IMR-90 (cell line): ENCODE measurements around the gene SF3B3. TPM values are rescaled to one million over a fixed set of nuclear protein-coding genes. Genes with fewer than 3 reads are reported as not detected.

ENCODE experiments used
- ATAC-seq: fragments of 200-7000 bp; cut with Tn5 transposase; 2 replicates; pipeline ENCODE4 v1.9.1; 2020; ENCODE audit warnings: low read depth, mild to moderate bottlenecking, moderate library complexity
- BruUV-seq: library from RNA; stranded (reverse); fragments of 400-500 nt; replicated peaks from 2 replicates; lab custom pipeline; 2021; lab: Mats Ljungman, UMichigan
- CTCF ChIA-PET: fragments of 300-600 bp; formaldehyde crosslinking; extraction: SDS; loops from one replicate; lab custom pipeline; 2021; ENCODE audit warnings: antibody characterized with exemption; lab: Yijun Ruan, JAX
- POLR2A ChIA-PET: fragments of 300-600 bp; sonication (Branson Sonifier 250); formaldehyde crosslinking; loops from one replicate; lab custom pipeline; 2022; ENCODE audit warnings: antibody characterized with exemption; ENCODE audit not compliant: unreplicated experiment; lab: Charles Lee
- DNase-seq: peaks from one replicate; pipeline ENCODE4 v3.0.0; 2013
- H2AFZ ChIP-seq: replicated peaks from 2 replicates; pipeline ENCODE3; 2013; ENCODE audit warnings: low read length, mild to moderate bottlenecking; ENCODE audit not compliant: poor library complexity
- H2AK5ac ChIP-seq: 2 replicates; pipeline ENCODE4 v1.6.1; 2013; ENCODE audit warnings: low read depth, low read length, inconsistent platforms
- H2AK9ac ChIP-seq: replicated peaks from 2 replicates; pipeline ENCODE3; 2013; ENCODE audit warnings: mild to moderate bottlenecking, low read depth, low read length, moderate library complexity; ENCODE audit not compliant: poor library complexity
- H2BK120ac ChIP-seq: 2 replicates; pipeline ENCODE4 v1.6.1; 2013; ENCODE audit warnings: low read depth, low read length, inconsistent platforms
- H2BK15ac ChIP-seq: 3 replicates; pipeline ENCODE4 v1.6.1; 2013; ENCODE audit warnings: low read depth, low read length, inconsistent platforms
- H2BK20ac ChIP-seq: 2 replicates; pipeline ENCODE4 v1.6.1; 2013; ENCODE audit warnings: low read depth, mild to moderate bottlenecking, inconsistent platforms, low read length, moderate library complexity
- H2BK5ac ChIP-seq: 2 replicates; pipeline ENCODE4 v1.6.1; 2013; ENCODE audit warnings: mild to moderate bottlenecking, low read depth, low read length, inconsistent platforms; ENCODE audit not compliant: poor library complexity, severe bottlenecking
- H3K14ac ChIP-seq: replicated peaks from 2 replicates; pipeline ENCODE4 v1.6.1; 2013; ENCODE audit warnings: low read depth, low read length, inconsistent platforms
- H3K18ac ChIP-seq: 2 replicates; pipeline ENCODE4 v1.6.1; 2013; ENCODE audit warnings: low read depth, low read length, control low read depth
- H3K23ac ChIP-seq: 2 replicates; pipeline ENCODE4 v1.6.1; 2013; ENCODE audit warnings: low read depth, low read length, inconsistent platforms
- H3K27ac ChIP-seq: 2 replicates; pipeline ENCODE4 v1.5.1; 2013; ENCODE audit warnings: mild to moderate bottlenecking, control low read depth, low read length; ENCODE audit not compliant: insufficient read depth
- H3K27me3 ChIP-seq: 2 replicates; pipeline ENCODE4 v1.6.1; 2013; ENCODE audit warnings: low read length; ENCODE audit not compliant: control insufficient read depth, insufficient read depth
- H3K36me3 ChIP-seq: 2 replicates; pipeline ENCODE4 v1.6.1; 2013; ENCODE audit warnings: low read length, mixed read lengths; ENCODE audit not compliant: control insufficient read depth, insufficient read depth
- H3K4ac ChIP-seq: 2 replicates; pipeline ENCODE4 v1.6.1; 2013; ENCODE audit warnings: low read depth, low read length, inconsistent platforms
- H3K4me1 ChIP-seq: 2 replicates; pipeline ENCODE4 v1.6.1; 2013; ENCODE audit warnings: low read length, mixed read lengths; ENCODE audit not compliant: control insufficient read depth, insufficient read depth
- H3K4me2 ChIP-seq: 2 replicates; pipeline ENCODE4 v1.6.1; 2013; ENCODE audit warnings: low read depth, mild to moderate bottlenecking, control low read depth, low read length, moderate library complexity
- H3K4me3 ChIP-seq: 2 replicates; pipeline ENCODE4 v1.5.1; 2013; ENCODE audit warnings: low read depth, mild to moderate bottlenecking, control low read depth, low read length, moderate library complexity; ENCODE audit not compliant: insufficient read depth
- H3K56ac ChIP-seq: 2 replicates; pipeline ENCODE4 v1.6.1; 2013; ENCODE audit warnings: low read length, inconsistent platforms; ENCODE audit not compliant: insufficient read depth; ENCODE audit errors: extremely low read depth
- H3K79me1 ChIP-seq, 2 experiments: 2 replicates each; pipeline ENCODE4 v1.6.1; 2013; ENCODE audit warnings: low read length in 2 of 2, inconsistent platforms in 1 of 2, low read depth in 1 of 2
- H3K9ac ChIP-seq: 2 replicates; pipeline ENCODE4 v1.6.1; 2013; ENCODE audit warnings: low read depth, low read length, control low read depth
- H3K9me1 ChIP-seq: 2 replicates; pipeline ENCODE4 v1.6.1; 2013; ENCODE audit warnings: low read length, inconsistent platforms; ENCODE audit not compliant: insufficient read depth
- H3K9me3 ChIP-seq: 2 replicates; pipeline ENCODE4 v1.6.1; 2013; ENCODE audit warnings: low read length; ENCODE audit not compliant: control insufficient read depth, insufficient read depth
- H4K20me1 ChIP-seq: 2 replicates; pipeline ENCODE4 v1.6.1; 2013; ENCODE audit warnings: low read length, inconsistent platforms; ENCODE audit not compliant: insufficient read depth
- H4K5ac ChIP-seq: 2 replicates; pipeline ENCODE4 v1.6.1; 2013; ENCODE audit warnings: mild to moderate bottlenecking, low read depth, low read length, control low read depth
- H4K8ac ChIP-seq, 2 experiments: 2 replicates each; pipeline ENCODE4 v1.6.1; 2013; ENCODE audit warnings: low read depth in 2 of 2, low read length in 2 of 2, control low read depth in 1 of 2, inconsistent platforms in 1 of 2
- H4K91ac ChIP-seq: 2 replicates; pipeline ENCODE4 v1.6.1; 2013; ENCODE audit warnings: low read depth, low read length, inconsistent platforms; ENCODE audit not compliant: insufficient read depth
- BHLHE40 ChIP-seq: fragments of 150-350 bp; IDR thresholded peaks from 2 replicates; pipeline ENCODE4 v1.6.1; 2016; ENCODE audit warnings: mild to moderate bottlenecking, low read depth, low read length
- CEBPB ChIP-seq: IDR thresholded peaks from 2 replicates; pipeline ENCODE4 v1.6.1; 2012; ENCODE audit warnings: low read depth, low read length, improper control_type of control experiment
- CHD1 ChIP-seq: IDR thresholded peaks from 2 replicates; pipeline ENCODE4 v1.6.1; 2012; ENCODE audit warnings: low read depth, low read length, improper control_type of control experiment
- FOS ChIP-seq: fragments of 150-350 bp; IDR thresholded peaks from 2 replicates; pipeline ENCODE4 v1.6.1; 2016; ENCODE audit warnings: low read depth, low read length
- MAFK ChIP-seq: IDR thresholded peaks from 2 replicates; pipeline ENCODE4 v1.6.1; 2012; ENCODE audit warnings: low read depth, low read length, improper control_type of control experiment
- MAZ ChIP-seq: IDR thresholded peaks from 2 replicates; pipeline ENCODE4 v1.6.1; 2012; ENCODE audit warnings: low read depth, mild to moderate bottlenecking, low read length, improper control_type of control experiment, moderate library complexity, borderline replicate concordance
- MXI1 ChIP-seq: IDR thresholded peaks from 2 replicates; pipeline ENCODE4 v1.6.1; 2012; ENCODE audit warnings: low read depth, mild to moderate bottlenecking, low read length, moderate library complexity, borderline replicate concordance
- NFE2L2 ChIP-seq: fragments of 150-350 bp; IDR thresholded peaks from 2 replicates; pipeline ENCODE4 v1.6.1; 2016; ENCODE audit warnings: low read depth, mild to moderate bottlenecking, low read length
- POLR2A ChIP-seq: IDR thresholded peaks from 2 replicates; pipeline ENCODE4 v1.6.1; 2012; ENCODE audit warnings: mild to moderate bottlenecking, low read depth, low read length
- RCOR1 ChIP-seq: IDR thresholded peaks from 2 replicates; pipeline ENCODE4 v1.6.1; 2012; ENCODE audit warnings: mild to moderate bottlenecking, low read length, improper control_type of control experiment; ENCODE audit not compliant: insufficient replicate concordance
- RFX5 ChIP-seq: IDR thresholded peaks from 2 replicates; pipeline ENCODE4 v1.8.0; 2012; ENCODE audit warnings: low read depth, mild to moderate bottlenecking, low read length, moderate library complexity
- SMC3 ChIP-seq: fragments of 150-350 bp; IDR thresholded peaks from 2 replicates; pipeline ENCODE4 v1.6.1; 2016; ENCODE audit warnings: low read depth, mild to moderate bottlenecking, antibody characterized with exemption, low read length, moderate library complexity
- dilution Hi-C: fragments of 300-500 bp; cut with HindIII; formaldehyde crosslinking; loops from one replicate; pipeline ENCODE4 v1.14.3; 2018; ENCODE audit warnings: low sequenced_read_pairs; ENCODE audit not compliant: unreplicated experiment
- in situ Hi-C: fragments of 300-500 bp; cut with MboI; formaldehyde crosslinking; loops from 3 replicates; pipeline ENCODE4 v1.14.3; 2019; ENCODE audit warnings: low sequenced_read_pairs, inconsistent platforms, mixed read lengths
- intact Hi-C: fragments of 100-400 bp; cut with micrococcal nuclease; formaldehyde crosslinking; loops from 2 replicates; pipeline ENCODE4 v1.10.0; 2022
- polyA plus RNA-seq, 3 experiments: library from polyadenylated mRNA; depleted of rRNA; stranded (reverse); fragments of >200 nt; gene quantifications; 2 replicates each; pipeline ENCODE4 v1.2.3, GENCODE V29; 2012; ENCODE audit warnings: low replicate concordance in 1 of 3
- total RNA-seq: library from RNA; depleted of rRNA; stranded (reverse); fragments of >200 nt; gene quantifications from 2 replicates; pipeline ENCODE4 v1.2.3, GENCODE V29; 2012
- TF ChIP-seq, protein P1 (sequence below): conservative IDR thresholded peaks from 2 replicates; pipeline ENCODE4 v1.5.1; 2012; ENCODE audit warnings: mild to moderate bottlenecking, low read depth, low read length, improper control_type of control experiment
- TF ChIP-seq, protein P2 (sequence below): fragments of 150-350 bp; IDR thresholded peaks from 2 replicates; pipeline ENCODE4 v1.6.1; 2016; ENCODE audit warnings: low read depth, mild to moderate bottlenecking, low read length, moderate library complexity, borderline replicate concordance
- TF ChIP-seq, protein P3 (sequence below): fragments of 150-350 bp; IDR thresholded peaks from 2 replicates; pipeline ENCODE4 v1.6.1; 2017; ENCODE audit warnings: mild to moderate bottlenecking, antibody characterized with exemption, low read length, low read depth

Gene SF3B3
- total and polyA plus RNA-seq, 2 of the 4 experiments (the other 2 are of a cell fraction), result 97.9 to 134 TPM

DNA sequence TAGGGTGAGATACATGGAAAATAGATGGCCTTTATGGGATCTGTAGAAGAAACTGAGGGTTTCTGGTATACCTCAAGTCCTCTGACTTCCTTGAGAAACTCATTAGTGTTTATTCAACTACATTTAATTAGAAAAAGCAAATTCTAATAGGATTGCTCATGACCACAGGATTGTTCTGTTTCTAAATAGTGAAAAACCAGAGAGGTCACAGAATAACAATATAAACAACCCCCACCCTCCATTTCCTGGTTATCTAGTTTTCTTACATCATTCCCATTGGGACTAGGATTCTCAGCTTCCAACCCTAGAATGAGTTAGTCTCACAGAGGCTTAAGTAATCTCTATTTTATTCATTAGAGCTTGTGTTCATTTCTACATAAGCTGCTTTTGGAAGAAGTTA is 30.0 kb downstream of the SF3B3 start:
- peak overlapping the region; percentile 89; the same call in 1 of the 2 replicates for H3K4ac ChIP-seq
- H2AK9ac ChIP-seq, result no peak overlapping the region
- H3K23ac ChIP-seq, result peak overlapping the region; percentile 92; the same call in 1 of the 2 replicates
- peak overlapping the region; percentile 74 for H2BK5ac ChIP-seq
- peak; percentile 94 for DNase-seq
- H4K5ac ChIP-seq, result peak overlapping the region; percentile 40; the same call in 1 of the 2 replicates
- peak overlapping the region; percentile 86 for H2BK20ac ChIP-seq
- POLR2A ChIA-PET, result no interaction called here
- peaks cover 34% of the 10 kb centered on the region for H3K9me1 ChIP-seq
- CTCF ChIA-PET, result interaction anchor here (0.6 to 1.1 kb wide), 2 partner anchors 99 to 185 kb away, joined by 3 read pairs; no protein-coding TSS in a partner anchor
- H2AK5ac ChIP-seq, result peak overlapping the region; percentile 34; the same call in 1 of the 2 replicates
- peak overlapping the region; percentile 76; the same call in 1 of the 2 replicates for H3K14ac ChIP-seq
- dilution Hi-C loops, result no loop called here
- H3K4me2 ChIP-seq, result peak overlapping the region; percentile 76; the same call in 1 of the 2 replicates
- in situ Hi-C loops, result no loop called here
- peak overlapping the region; percentile 43 for H3K18ac ChIP-seq
- peak overlapping the region; percentile 81 for H2BK120ac ChIP-seq
- peaks cover 52% of the 10 kb centered on the region for H3K36me3 ChIP-seq
- ATAC-seq, result peak; percentile 85
- peaks cover 52% of the 10 kb centered on the region for H4K20me1 ChIP-seq
- peak overlapping the region; percentile 76; the same call in 1 of the 3 replicates for H2BK15ac ChIP-seq
- H3K27me3 ChIP-seq, result no peaks in the 10 kb centered on the region
- no peak overlapping the region for H2AFZ ChIP-seq
- peak overlapping the region; percentile 65; the same call in 1 of the 2 replicates for H4K91ac ChIP-seq
- H3K4me3 ChIP-seq, result no peak overlapping the region
- H4K8ac ChIP-seq, result peak overlapping the region in 1 of 2 experiments; percentile 83; a peak in 2 of 4 replicates
- TF ChIP-seq RCOR1 (peak; percentile 59), POLR2A (no peak), MAFK (no peak), CHD1 (no peak), FOS (peak; percentile 77; the same call in 1 of the 2 replicates), MAZ (peak; percentile 77; the same call in 1 of the 2 replicates), NFE2L2 (no peak), RFX5 (no peak), BHLHE40 (no peak), CEBPB (peak; percentile 79), MXI1 (no peak), SMC3 (no peak)
- TF ChIP-seq, protein P1, sequence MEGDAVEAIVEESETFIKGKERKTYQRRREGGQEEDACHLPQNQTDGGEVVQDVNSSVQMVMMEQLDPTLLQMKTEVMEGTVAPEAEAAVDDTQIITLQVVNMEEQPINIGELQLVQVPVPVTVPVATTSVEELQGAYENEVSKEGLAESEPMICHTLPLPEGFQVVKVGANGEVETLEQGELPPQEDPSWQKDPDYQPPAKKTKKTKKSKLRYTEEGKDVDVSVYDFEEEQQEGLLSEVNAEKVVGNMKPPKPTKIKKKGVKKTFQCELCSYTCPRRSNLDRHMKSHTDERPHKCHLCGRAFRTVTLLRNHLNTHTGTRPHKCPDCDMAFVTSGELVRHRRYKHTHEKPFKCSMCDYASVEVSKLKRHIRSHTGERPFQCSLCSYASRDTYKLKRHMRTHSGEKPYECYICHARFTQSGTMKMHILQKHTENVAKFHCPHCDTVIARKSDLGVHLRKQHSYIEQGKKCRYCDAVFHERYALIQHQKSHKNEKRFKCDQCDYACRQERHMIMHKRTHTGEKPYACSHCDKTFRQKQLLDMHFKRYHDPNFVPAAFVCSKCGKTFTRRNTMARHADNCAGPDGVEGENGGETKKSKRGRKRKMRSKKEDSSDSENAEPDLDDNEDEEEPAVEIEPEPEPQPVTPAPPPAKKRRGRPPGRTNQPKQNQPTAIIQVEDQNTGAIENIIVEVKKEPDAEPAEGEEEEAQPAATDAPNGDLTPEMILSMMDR, result no peak
- TF ChIP-seq, protein P2, sequence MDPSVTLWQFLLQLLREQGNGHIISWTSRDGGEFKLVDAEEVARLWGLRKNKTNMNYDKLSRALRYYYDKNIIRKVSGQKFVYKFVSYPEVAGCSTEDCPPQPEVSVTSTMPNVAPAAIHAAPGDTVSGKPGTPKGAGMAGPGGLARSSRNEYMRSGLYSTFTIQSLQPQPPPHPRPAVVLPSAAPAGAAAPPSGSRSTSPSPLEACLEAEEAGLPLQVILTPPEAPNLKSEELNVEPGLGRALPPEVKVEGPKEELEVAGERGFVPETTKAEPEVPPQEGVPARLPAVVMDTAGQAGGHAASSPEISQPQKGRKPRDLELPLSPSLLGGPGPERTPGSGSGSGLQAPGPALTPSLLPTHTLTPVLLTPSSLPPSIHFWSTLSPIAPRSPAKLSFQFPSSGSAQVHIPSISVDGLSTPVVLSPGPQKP, result no peak
- TF ChIP-seq, protein P3, sequence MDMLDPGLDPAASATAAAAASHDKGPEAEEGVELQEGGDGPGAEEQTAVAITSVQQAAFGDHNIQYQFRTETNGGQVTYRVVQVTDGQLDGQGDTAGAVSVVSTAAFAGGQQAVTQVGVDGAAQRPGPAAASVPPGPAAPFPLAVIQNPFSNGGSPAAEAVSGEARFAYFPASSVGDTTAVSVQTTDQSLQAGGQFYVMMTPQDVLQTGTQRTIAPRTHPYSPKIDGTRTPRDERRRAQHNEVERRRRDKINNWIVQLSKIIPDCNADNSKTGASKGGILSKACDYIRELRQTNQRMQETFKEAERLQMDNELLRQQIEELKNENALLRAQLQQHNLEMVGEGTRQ, result no peak
- intact Hi-C loops, result loop anchor here (2.0 to 10.0 kb wide), 2 partner anchors 99 to 221 kb away; no protein-coding TSS in a partner anchor
- no peaks in the 10 kb centered on the region for H3K9me3 ChIP-seq
- BruUV-seq, result no TSS peak
- peak overlapping the region; percentile 59 for H3K56ac ChIP-seq
- H3K79me1 ChIP-seq, result peaks cover 47 to 86% of the 10 kb centered on the region in 2 experiments
- H3K27ac ChIP-seq, result peak overlapping the region; percentile 91
- no peak overlapping the region for H3K9ac ChIP-seq
- H3K4me1 ChIP-seq, result peaks cover 27% of the 10 kb centered on the region
